CD4-positive, alpha-beta T cell treated with Interleukin-17A for 4 hours (primary cell): ENCODE results near the gene TMEM62.
"Not testable (repeated sequence)": the region's sequence is repeated elsewhere in the genome, so short reads cannot be mapped to it uniquely, and the experiment has no call there.

Source experiments
- DNase-seq: peaks from one replicate; pipeline ENCODE4 v3.0.0-alpha.2; 2020; ENCODE audit warnings: mixed read lengths

Gene TMEM62

DNA sequence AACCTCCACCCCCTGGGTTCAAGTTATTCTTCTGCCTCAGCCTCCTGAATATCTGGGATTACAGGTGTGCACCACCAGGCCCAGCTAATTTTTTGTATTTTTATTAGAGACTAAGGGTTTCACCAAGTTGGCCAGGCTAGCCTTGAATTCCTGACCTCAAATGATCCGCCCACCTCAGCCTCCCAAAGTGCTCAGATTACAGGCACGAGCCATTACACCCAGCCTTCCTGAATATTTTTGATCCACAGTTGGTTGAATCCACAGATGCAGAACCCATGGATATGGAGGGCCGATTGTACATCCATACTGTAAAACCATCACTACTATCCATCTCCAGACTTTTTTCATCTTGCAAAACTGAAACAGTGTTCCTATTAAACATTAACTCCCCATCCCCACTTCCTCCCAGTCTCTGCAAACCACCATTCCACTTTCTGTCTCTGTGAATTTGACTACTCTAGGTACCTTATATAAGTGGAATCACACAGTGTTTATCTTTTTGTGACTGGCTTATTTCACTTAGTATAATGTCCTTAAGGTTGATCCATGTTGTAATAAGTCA, 8.2 kb upstream of the TMEM62 start:
- no peak for DNase-seq

DNA sequence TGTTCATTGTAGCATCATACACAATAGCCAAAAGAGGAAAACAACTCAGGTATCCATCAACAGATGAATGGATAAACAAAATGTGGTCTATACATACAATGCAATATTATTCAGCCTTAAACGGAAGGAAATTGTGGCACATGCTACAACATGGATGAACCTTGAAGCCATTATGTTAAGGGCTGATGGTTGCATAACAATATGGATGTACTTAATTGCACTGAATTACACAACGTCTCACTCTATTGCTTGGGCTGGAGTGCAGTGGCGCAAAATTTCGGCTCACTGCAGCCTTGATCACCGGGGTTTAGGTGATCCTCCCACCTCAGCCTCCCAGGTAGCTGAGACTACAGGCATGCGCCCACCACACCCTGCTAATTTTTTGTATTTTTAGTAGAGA, 7.0 kb upstream of the TMEM62 start:
- DNase-seq, result no peak

DNA sequence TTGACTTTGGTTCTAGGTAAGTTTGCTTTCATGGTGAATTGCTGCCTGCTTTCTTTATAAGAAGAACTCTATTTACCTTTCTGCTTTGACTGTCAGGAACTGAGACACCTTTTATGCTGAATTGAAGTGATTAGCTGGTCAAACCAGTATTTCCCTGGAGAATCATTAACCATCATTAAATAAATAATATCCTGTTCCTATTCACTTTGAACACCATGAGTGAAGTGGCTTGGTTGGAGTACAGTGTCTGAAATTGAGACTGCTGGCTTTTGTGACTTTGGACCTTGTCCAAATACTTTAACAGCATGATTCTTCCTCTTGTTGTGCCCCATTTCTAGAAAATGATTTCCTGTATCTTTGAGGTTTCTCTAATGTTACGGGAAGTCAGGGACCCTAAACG, 5.6 kb upstream of the TMEM62 start:
- DNase-seq, result no peak

DNA sequence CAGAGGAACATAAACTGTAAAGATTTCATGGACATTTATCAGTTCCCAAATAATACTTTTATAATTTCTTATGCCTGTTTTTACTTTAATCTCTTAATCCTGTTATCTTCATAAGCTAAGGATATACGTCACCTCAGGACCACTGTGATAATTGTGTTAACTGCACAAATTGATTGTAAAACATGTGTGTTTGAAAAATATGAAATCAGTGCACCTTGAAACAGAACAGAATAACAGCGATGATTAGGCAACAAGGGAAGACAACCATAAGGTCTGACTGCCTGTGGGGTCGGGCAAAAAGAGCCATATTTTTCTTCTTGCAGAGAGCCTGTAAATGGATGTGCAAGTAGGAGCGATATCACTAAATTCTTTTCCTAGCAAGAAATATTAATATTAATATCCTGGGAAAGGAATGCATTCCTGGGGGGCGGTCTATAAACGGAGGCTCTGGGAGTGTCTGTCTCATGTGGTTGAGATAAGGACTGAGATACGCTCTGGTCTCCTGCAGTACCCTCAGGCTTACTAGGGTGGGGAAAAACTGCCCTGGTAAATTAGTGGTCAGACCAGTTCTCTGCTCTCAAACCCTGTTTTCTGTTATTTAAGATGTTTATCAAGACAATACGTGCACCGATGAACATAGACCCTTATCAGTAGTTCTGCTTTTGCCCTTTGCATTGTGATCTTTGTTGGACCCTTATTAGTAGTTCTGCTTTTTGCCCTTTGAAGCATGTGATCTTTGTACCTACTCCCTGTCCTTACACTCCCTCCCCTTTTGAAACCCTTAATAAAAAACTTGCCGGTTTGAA, 5.0 kb upstream of the TMEM62 start:
- not testable (repeated sequence) for DNase-seq

DNA sequence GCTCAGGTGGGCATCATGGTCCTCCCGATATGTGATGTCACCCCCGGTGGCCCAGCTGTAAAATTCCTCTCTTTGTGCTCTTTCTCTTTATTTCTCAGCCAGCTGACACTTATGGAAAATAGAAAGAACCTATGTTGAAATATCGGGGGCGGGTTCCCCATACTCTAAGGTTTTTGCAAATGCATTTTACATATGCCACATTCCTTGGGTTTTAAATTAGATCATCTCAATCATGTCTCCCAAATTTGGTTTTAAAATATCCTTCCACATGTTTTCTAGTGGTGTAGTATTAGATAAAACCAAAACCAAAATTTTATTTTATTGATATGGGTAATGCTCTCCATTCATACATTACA, 4.4 kb upstream of the TMEM62 start:
- DNase-seq, result no peak

DNA sequence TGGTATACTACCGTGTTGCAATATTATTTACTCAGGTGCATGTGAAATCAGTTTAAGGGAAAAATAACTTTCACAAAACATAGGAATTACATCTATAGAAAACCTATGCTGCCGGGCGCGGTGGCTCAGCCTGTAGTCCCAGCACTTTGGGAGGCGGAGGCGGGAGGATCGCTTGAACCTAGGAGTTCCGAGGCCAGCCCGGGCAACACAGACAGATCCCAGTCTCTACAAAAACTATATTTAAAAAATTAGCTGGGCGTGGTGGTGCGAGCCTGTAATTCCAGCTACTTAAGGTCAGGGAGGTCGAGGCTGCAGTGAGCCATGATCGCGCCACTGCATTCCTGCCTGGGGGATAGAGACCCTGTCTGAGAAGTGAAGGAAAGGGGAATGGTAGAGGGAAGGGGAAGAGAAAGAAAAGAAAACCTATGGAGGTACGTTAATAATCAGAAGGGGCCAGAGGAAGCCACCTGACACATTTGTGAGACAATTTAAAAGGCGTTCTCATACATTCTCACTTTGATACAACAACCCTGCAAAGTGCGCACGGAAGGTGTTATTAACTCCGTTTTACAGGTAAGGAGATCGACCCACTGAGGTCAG, 456 bp upstream of the TMEM62 start:
- DNase-seq, result no peak

DNA sequence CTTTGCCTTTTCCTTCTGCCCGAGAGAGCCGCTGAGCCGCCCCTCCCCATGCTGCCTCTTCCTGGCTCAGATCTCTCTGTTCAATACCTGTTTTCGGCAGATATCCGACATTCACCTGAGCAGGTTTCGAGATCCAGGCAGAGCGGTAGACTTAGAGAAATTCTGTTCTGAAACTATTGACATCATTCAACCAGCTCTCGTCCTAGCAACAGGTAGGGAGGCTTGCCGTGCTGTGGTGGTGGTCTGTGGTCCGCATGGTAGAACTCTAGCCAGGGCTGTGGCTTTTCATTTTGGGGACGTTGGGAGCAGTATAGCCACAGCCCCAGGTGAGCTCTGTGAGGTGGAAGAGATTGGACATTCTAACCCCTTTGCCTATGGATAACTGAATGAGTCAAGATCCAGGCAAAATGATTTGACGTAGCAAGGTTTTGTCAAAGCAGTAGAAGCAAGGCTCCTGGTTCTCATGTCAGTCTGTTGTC, 810 bp downstream of the TMEM62 start:
- no peak for DNase-seq

DNA sequence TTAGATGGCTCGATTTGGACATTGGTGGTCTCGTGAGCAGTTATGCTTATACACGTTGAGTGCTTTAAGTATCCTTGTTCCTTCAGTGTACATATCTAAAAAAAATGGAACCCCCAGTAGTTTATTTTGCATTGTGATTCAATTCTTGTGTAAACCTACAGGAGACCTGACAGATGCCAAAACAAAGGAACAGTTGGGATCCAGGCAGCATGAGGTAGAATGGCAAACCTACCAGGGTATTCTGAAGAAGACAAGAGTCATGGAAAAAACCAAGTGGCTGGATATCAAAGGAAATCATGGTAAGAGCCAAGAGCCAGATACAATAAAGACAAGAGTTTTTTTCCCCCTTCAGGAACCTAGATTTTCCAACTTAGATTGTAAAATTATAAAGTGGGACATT, 2.0 kb downstream of the TMEM62 start:
- no peak for DNase-seq

DNA sequence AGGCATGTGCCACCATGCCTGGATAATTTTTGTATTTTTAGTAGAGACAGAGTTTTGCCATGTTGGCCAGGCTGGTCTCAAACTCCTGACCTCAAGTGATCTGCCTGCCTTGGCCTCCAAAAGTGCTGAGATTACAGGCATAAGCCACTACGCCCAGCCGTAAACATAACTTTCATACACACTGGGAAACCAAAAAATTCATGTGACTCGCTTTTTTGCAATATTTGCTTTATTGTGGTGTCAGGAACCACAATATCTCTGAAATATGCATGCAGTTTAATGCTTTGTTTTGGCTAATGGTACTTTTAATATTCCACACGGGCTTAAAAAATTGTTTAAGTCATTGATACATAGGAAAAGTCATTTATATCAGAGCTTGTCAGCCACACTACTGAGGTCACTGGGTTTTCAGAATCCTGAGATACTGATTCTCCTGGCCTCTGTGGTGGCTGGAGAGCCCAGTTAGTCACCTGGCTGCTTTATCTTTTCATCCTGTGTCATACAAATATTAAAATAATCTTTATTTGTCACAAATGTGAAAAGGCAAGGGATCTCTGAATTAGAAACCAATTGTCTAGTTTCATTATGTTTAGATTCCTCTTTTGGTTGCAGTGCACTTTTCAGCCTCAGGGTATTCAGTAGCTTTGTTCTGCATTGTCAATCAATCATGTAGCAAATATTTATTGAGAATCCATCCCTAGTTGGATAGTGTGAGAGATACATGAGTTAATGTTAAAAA, 10.0 kb downstream of the TMEM62 start:
- no peak for DNase-seq

DNA sequence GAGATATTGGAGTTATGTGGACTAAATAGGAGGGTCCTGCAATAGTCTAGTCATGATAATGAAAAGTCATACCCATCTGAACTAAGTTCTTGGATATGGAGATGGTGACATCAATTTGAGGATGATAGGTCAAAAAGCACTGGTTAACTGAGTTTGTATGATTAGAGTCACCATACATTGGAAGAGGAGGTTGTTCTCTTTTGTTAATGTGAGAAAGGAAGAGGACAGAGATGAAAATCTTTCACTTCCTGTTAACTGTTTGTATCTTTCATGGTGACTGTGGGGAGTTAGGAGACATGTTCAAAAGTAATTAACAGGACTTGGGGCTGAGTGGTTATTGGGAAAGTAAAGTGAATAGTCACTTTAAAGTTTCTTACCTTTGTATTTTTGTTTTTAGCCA, 11.1 kb downstream of the TMEM62 start:
- DNase-seq, result no peak

DNA sequence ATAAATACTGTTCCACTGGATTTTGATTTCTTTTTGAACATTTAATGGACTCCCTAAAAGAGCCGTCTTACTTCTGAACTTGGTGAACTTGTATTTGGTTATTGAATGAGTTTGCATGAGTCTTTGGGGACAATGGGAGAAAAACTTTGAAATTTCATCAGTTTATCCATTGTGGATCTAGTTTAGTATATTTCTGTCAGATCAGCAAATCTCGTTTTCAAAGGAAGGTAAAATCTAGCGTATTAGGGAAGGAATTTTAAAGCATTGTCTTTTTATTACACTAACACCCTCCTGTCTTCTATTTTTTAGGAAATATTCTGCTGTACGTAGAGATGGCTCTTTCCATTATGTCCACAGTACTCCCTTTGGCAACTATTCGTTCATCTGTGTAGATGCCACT, 12.8 kb downstream of the TMEM62 start:
- no peak for DNase-seq

DNA sequence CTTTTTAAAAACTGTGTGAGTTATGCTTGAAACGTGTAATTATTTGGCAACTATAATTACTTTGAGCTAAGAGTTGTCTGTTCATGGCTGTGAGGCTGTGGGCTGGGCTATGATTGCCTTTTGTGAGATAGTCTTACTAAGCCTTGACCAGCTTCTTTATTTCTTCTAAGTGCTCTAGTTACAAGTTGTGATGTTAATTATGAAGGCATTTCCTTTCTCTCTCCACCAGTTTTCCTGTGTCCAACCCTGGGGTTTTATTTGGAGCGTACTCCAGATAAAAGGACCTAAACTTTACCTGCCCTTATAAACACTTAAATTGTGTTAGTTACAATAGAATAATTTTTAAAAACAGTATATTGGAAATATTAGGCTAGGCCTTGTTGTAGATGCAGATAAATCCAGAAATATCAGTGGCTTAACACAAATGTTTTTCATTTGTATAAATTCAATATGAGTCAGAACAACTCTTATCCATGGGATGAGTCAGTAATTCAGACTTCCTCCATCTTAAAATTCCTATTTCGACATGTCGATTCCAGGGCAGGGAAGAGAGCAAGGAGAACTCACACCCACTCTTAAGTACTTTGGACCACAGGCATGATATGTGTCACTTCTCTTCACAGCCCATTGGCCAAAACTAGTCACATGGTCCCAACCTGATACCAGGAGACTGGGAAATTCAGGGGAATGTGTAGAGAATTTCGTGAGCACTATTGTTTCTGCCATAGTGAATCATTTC, 17.0 kb downstream of the TMEM62 start:
- no peak for DNase-seq

DNA sequence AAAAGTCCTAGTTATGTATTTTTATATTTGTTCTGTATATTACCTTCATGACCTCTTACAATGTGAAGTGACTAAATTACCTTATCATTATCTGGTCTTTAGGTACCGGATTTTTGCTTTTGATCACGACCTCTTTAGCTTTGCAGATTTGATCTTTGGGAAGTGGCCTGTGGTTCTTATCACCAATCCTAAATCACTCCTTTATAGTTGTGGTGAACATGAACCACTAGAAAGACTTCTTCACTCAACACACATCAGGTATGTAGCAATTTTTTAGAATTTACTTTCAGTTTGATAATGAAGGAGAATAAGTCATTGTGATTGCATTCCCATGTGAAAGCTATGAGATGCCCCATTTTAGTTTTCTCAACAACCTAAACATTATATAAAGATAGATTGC, 18.3 kb downstream of the TMEM62 start:
- DNase-seq, result no peak

DNA sequence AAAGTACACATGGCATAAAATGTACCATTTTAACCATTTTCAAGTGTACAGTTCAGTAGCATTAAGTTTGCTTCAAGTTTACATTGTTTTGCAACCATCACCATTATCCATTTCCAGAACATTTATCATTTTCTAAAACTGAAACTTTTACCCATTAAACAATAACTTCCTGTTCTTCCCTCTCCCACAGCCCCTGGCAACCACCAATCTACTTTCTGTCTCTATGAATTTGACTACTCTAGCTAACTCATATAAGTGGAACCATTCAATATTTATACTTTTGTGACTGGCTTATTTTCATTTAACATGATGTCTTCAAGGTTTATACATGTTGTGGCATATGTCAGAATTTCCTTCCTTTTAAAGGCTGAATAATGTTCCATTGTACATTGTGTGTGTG, 19.9 kb downstream of the TMEM62 start:
- no peak for DNase-seq

DNA sequence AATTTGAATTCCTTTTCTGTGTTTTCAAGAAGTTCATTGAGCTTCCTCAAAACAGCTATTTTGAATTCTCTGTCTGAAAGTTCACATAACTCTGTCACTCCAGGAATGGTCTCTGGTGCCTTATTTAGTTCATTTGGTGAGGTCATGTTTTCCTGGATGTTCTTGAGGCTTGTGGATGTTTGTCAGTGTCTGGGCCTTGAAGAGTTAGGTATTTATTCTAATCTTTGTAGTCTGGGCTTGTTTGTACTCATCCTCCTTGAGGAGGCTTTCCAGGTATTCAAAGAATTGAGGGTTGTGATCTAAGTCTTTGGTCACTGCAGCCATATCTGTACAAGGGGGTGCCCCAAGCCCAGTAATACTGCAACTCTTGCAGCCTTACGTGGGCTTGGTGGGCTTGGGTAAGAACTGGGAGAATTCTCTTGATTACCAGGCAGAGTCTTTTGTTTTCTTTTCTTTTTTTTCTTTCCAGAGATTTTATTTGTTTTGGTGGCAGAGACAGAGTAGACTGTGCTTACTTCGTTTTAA, 32.5 kb downstream of the TMEM62 start:
- no peak for DNase-seq

DNA sequence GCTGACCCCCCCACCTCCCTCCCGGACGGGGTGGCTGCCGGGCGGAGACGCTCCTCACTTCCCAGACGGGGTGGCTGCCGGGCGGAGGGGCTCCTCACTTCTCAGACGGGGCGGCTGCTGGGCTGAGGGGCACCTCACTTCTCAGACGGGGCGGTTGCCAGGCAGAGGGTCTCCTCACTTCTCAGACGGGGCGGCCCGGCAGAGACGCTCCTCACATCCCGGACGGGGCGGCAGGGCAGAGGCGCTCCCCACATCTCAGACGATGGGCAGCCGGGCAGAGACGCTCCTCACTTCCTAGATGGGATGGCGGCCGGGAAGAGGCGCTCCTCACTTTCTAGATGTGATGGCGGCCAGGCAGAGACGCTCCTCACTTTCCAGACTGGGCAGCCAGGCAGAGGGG, 33.9 kb downstream of the TMEM62 start:
- not testable (repeated sequence) for DNase-seq

DNA sequence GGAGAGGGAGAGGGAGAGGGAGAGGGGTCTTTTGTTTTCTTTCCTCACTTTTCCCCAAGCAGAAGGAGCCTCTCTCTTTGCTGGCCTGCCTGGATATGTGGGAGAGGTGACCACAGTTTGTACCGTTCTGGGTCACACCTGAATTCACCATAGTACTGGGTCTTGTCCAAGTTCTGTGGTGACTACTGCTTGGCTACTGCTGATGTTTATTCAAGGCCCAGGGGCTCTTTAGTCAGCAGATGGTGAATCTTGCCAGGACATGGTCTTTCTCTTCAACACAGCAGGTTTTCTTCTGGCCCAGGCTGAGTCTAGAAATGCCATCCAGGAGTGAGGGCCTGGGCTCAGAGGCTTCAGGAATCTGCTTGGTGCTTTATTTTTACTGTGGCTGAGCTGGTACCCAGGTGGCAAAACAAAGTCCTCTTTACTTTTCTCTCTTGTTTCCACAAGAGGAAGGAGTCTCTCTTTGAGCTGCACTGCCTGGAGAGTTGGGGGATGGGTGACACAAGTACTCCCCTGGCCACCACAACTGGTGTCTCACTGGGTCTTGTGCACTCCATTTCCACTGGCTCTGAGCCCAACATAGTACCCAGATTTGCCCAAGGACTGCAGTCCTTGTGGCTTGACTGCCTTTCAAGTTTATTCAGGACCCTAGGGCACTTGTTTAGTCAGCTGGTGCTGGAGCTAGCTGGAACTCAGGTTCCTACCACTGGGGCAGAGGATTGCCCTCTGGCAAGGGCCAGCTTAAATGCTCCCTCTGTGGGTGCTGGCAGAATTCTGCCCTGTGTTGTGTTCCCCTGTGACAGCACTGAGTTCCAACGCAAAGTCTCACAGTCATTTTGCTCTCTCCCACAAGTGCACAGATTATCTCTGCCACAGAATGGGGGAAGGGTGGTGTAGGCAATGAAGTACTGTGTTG, 35.1 kb downstream of the TMEM62 start:
- DNase-seq, result no peak

DNA sequence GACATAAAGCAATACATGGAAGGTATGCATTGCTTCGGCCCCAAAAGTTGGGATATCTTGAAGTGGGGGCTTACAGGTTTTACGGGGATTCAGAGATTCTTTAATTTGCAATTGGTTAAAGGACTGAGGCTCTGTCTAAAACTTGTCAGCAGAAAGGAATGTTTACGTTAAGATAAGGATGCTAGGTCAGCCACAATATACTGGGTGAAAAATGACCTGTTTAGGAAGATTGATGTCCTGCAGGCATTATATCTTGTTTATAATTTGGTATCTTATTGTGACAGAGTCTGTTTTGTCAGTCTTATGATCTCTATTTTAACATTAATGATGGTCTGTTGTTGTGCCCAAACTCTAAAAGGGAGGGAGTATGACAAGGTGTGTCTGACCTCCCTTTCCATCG, 36.5 kb downstream of the TMEM62 start:
- no peak for DNase-seq

DNA sequence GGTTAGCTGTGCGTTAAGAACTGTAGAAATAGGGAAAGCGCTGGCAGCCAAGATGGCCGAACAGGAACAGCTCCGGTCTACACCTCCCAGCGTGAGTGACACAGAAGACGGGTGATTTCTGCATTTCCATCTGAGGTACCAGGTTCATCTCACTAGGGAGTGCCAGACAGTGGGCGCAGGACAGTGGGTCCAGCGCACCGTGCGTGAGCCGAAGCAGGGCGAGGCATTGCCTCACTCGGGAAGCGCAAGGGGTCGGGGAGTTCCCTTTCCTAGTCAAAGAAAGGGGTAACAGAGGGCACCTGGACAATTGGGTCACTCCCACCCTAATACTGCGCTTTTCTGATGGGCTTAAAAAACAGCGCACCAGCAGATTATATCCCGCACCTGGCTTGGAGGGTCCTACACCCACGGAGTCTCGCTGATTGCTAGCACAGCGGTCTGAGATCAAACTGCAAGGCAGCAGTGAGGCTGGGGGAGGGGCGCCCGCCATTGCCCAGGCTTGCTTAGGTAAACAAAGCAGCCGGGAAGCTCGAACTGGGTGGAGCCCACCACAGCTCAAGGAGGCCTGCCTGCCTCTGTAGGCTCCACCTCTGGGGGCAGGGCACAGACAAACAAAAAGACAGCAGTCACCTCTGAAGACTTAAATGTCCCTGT, 42.4 kb downstream of the TMEM62 start:
- not testable (repeated sequence) for DNase-seq

DNA sequence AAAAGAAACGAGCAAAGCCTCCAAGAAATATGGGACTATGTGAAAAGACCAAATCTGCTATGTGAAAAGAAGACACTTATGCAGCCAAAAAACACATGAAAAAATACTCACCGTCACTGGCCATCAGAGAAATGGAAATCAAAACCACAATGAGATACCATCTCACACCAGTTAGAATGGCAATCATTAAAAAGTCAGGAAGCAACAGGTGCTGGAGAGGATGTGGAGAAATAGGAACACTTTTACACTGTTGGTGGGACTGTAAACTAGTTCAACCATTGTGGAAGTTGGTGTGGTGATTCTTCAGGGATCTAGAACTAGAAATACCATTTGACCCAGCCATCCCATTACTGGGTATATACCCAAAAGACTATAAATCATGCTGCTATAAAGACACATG, 43.8 kb downstream of the TMEM62 start:
- DNase-seq, result not testable (repeated sequence)

DNA sequence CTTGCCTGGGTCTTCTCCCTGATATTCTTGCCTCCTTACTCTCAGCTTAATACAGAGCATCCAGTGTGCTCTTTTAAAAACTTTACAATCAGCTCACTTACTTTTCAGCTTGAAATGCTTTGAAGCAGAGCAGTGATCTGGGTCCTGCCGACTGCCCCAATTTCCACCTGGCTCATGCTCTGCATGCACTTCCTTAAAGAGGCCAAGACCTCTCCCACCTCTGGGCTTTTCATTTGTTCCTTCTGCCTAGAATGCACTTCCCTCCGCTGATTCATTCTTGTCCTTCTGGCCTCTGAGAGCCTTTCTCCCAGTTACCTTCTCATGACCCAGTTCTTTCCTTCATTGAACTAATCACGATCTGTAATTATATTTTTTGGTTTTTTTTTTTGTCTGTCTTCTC, 49.9 kb downstream of the TMEM62 start:
- DNase-seq, result no peak
